K562 (cell line): Measurements from ENCODE around the gene ADGRG1. TPM values are rescaled to one million over a fixed set of nuclear protein-coding genes. Genes with fewer than 3 reads are reported as not detected.

Experiments
- AFF4 ChIP-seq: sonication (generic); formaldehyde crosslinking; IDR thresholded peaks from 2 replicates; pipeline ENCODE4 v1.8.0; 2023; ENCODE audit warnings: mild to moderate bottlenecking, missing genetic modification reagents
- ARNT ChIP-seq, 2 experiments: fragments of 450-650 bp; IDR thresholded peaks; 2 replicates each; pipeline ENCODE4 v1.6.1; 2016; ENCODE audit warnings: mild to moderate bottlenecking in 1 of 2
- C11orf30 ChIP-seq: fragments of 450-650 bp; IDR thresholded peaks from 2 replicates; pipeline ENCODE4 v1.6.1; 2016; ENCODE audit warnings: low read depth, mild to moderate bottlenecking
- DPF2 ChIP-seq: fragments of 450-650 bp; IDR thresholded peaks from 2 replicates; pipeline ENCODE4 v1.6.1; 2016
- E2F6 ChIP-seq, 2 experiments: IDR thresholded peaks; 2 replicates each; pipeline ENCODE4 v1.6.1; 2011; ENCODE audit warnings: borderline replicate concordance in 1 of 2, control low read depth in 1 of 2, low read depth in 1 of 2, low read length in 1 of 2, mild to moderate bottlenecking in 1 of 2, mixed read lengths in 1 of 2, moderate library complexity in 1 of 2; ENCODE audit not compliant: insufficient read depth in 1 of 2, insufficient read length in 1 of 2, poor library complexity in 1 of 2, severe bottlenecking in 1 of 2; ENCODE audit errors: extremely low read depth in 1 of 2
- GTF3C2 ChIP-seq: IDR thresholded peaks from 3 replicates; pipeline ENCODE4 v1.6.1; 2011; ENCODE audit warnings: borderline replicate concordance, mild to moderate bottlenecking, moderate library complexity; ENCODE audit not compliant: insufficient read length; ENCODE audit errors: extremely low read depth
- MBD1 ChIP-seq: fragments of 250-450 bp; sonication (Bioruptor Pico); IDR thresholded peaks from 2 replicates; pipeline ENCODE4 v1.8.0; 2022; ENCODE audit warnings: inconsistent platforms
- NFIC ChIP-seq: fragments of 450-650 bp; IDR thresholded peaks from 2 replicates; pipeline ENCODE4 v1.6.1; 2017; ENCODE audit warnings: mild to moderate bottlenecking, inconsistent platforms
- POU5F1 ChIP-seq: fragments of 150-350 bp; IDR thresholded peaks from 2 replicates; pipeline ENCODE4 v1.6.1; 2014; ENCODE audit warnings: borderline replicate concordance, low read length, low read depth, mild to moderate bottlenecking; ENCODE audit not compliant: partially characterized antibody
- RFX5 ChIP-seq: IDR thresholded peaks from 2 replicates; pipeline ENCODE4 v1.6.1; 2011; ENCODE audit warnings: low read depth, mild to moderate bottlenecking, improper control_type of control experiment, low read length
- TBL1XR1 ChIP-seq, 2 experiments: IDR thresholded peaks; 2 replicates each; pipeline ENCODE4 v1.6.1; 2012; ENCODE audit warnings: improper control_type of control experiment in 2 of 2, low read length in 2 of 2, mild to moderate bottlenecking in 1 of 2
- TFAM ChIP-seq: fragments of 250-450 bp; sonication (Bioruptor Pico); conservative IDR thresholded peaks from 2 replicates; pipeline ENCODE4 v1.5.0; 2021; ENCODE audit warnings: mild to moderate bottlenecking, moderate library complexity
- USF2 ChIP-seq: sonication (generic); formaldehyde crosslinking; IDR thresholded peaks from 2 replicates; pipeline ENCODE4 v1.5.0; 2020; ENCODE audit warnings: missing genetic modification reagents
- ZNF253 ChIP-seq: fragments of 250-450 bp; sonication (Bioruptor Pico); conservative IDR thresholded peaks from 2 replicates; pipeline ENCODE4 v1.6.1; 2021; ENCODE audit warnings: mild to moderate bottlenecking
- ZNF76 ChIP-seq: fragments of 250-450 bp; sonication (Bioruptor Pico); IDR thresholded peaks from 2 replicates; pipeline ENCODE4 v1.4.0; 2020; ENCODE audit warnings: mild to moderate bottlenecking, moderate library complexity, borderline replicate concordance
- ZSCAN32 ChIP-seq: fragments of 450-650 bp; formaldehyde crosslinking; IDR thresholded peaks from 2 replicates; pipeline ENCODE4 v1.4.0; 2020; ENCODE audit warnings: mild to moderate bottlenecking, moderate library complexity
- polyA plus RNA-seq, 8 experiments: library from polyadenylated mRNA; depleted of rRNA in 4 of 8; stranded (reverse) in 5 of 8; unstranded in 3 of 8; fragments of >200 nt; fragmentation: Nextera tagmentation in 2 of 8; fragmentation: Illumina TruSeq in 1 of 8; extraction: Ambion mirVana in 2 of 8; extraction: Trizol in 1 of 8; gene quantifications; 2 replicates each; pipeline versions ENCODE4 v1.2.1 to v1.2.3, GENCODE V29; 2011 to 2014; ENCODE audit warnings: inconsistent platforms in 1 of 8, missing spikeins in 1 of 8
- total RNA-seq, 7 experiments: library from RNA; depleted of rRNA in 6 of 7; stranded (reverse); fragments of >200 nt in 6 of 7; fragmentation: Illumina TruSeq in 2 of 7; extraction: Trizol in 2 of 7; gene quantifications; 2 replicates each; pipeline versions ENCODE4 v1.2.1 to v1.2.3, GENCODE V29; 2011 to 2021; ENCODE audit warnings: low replicate concordance in 1 of 7

ADGRG1 gene
- total and polyA plus RNA-seq, 9 of the 15 experiments (the other 6 are each of a cell fraction or from before 2014, with no cell fraction given): 0.04 to 0.31 (median 0.16) TPM; not detected in 6

- TF ChIP-seq MBD1 (no peak), POU5F1 (no peak), ZSCAN32 (peak; percentile 89), C11orf30 (no peak), ARNT (IDR thresholded peaks at IDR 0.05) (peak; percentile 84 to 98), RFX5 (no peak), TFAM (no peak), GTF3C2 (no peak), AFF4 (CRISPR knock-in tag) (peak; percentile 80; the same call in 1 of the 2 replicates), ZNF253 (CRISPR knock-in tag) (no peak), TBL1XR1 (IDR thresholded peaks at IDR 0.05; ENCODE audit: low read length in 2 of 2) (peak; percentile 88 to 99; a peak in 3 of 4 replicates), E2F6 (IDR thresholded peaks at IDR 0.05; ENCODE audit: borderline replicate concordance in 1 of 2, extremely low read depth in 1 of 2, insufficient read depth in 1 of 2, insufficient read length in 1 of 2, low read depth in 1 of 2, low read length in 1 of 2, poor library complexity in 1 of 2, severe bottlenecking in 1 of 2) (no peak), DPF2 (peak; percentile 100), USF2 (no peak), ZNF76 (CRISPR knock-in tag) (peak; percentile 64; the same call in 1 of the 2 replicates), NFIC (peak; percentile 97)
Observed at GRCh38 chr16:57689762-57690558, 61.5 kb downstream of the ADGRG1 start (continued).
